22Rv1 (cell line): ENCODE results near the gene ZBTB3.

ENCODE experiments used
- H3K27ac ChIP-seq: fragments of 450-650 bp; 2 replicates; pipeline ENCODE4 v1.5.1; 2017
- ZFX ChIP-seq: fragments of 450-650 bp; IDR thresholded peaks from 2 replicates; pipeline ENCODE4 v1.6.1; 2017; ENCODE audit warnings: antibody characterized with exemption, borderline replicate concordance
- TF ChIP-seq, protein P1 (sequence below): fragments of 450-650 bp; IDR thresholded peaks from 2 replicates; pipeline ENCODE4 v1.5.1; 2017; ENCODE audit warnings: mild to moderate bottlenecking

Gene ZBTB3

GRCh38 chr11:62732830-62733229, 21.1 kb downstream of the ZBTB3 start:
- H3K27ac ChIP-seq = no peak overlapping the region
- TF ChIP-seq ZFX = no peak
- TF ChIP-seq, protein P1, sequence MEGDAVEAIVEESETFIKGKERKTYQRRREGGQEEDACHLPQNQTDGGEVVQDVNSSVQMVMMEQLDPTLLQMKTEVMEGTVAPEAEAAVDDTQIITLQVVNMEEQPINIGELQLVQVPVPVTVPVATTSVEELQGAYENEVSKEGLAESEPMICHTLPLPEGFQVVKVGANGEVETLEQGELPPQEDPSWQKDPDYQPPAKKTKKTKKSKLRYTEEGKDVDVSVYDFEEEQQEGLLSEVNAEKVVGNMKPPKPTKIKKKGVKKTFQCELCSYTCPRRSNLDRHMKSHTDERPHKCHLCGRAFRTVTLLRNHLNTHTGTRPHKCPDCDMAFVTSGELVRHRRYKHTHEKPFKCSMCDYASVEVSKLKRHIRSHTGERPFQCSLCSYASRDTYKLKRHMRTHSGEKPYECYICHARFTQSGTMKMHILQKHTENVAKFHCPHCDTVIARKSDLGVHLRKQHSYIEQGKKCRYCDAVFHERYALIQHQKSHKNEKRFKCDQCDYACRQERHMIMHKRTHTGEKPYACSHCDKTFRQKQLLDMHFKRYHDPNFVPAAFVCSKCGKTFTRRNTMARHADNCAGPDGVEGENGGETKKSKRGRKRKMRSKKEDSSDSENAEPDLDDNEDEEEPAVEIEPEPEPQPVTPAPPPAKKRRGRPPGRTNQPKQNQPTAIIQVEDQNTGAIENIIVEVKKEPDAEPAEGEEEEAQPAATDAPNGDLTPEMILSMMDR = no peak

- H3K27ac ChIP-seq = peak overlapping the region; percentile 99
Measured at GRCh38 chr11:62730076-62730475, 23.9 kb downstream of the ZBTB3 start.

DNA sequence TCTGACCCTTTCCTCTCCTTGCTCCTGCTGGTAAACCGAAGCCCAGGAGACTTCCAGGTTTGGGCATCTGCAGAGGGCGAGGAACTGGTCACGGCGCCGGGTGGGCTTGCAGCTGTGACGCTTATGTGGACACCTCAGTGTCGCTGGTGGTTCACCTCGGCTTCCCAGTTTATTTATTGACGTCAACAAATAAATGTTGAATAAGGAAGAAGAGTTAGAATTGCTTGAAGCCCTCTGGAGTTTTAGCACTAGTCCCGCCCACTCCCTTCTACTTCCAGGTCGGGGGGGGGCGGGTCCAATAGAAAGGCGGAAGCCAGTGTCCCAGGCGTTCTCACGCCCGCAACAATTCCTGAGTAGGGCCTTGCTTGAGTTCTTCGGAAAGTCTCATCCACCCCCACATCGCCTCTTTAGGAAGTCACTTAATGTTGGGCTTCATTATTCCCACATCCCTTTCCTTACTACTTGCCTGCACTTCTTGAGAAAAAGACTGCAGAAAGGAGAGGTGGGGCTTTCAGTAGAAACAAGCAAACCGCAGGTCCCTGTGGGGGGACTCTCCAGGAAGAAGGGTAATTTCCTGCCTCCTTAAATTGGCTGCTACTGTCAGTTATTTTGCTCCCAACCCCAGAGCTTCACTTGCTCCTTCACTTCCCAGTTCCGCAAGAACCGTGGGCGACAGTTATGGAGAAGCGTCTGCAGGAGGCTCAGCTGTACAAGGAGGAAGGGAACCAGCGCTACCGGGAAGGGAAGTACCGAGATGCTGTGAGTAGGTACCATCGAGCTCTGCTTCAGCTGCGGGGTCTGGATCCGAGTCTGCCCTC, 25.6 kb downstream of the ZBTB3 start, which contains the start of gene TTC9C:
TSS of gene TTC9C (plus strand) at position 316 of the 818 bp plus-strand sequence. CDS start at position 679, 363 bp downstream.
- H3K27ac ChIP-seq = peak within 1 kb of the TSS; percentile 99
- TF ChIP-seq, protein P1 = no peak
- TF ChIP-seq ZFX = no peak

- H3K27ac ChIP-seq = peak overlapping the region; percentile 99
- TF ChIP-seq ZFX = no peak
- TF ChIP-seq, protein P1 = no peak
Measured at GRCh38 chr11:62727872-62728170, 26.1 kb downstream of the ZBTB3 start.

GRCh38 chr11:62727165-62727871, 26.6 kb downstream of the ZBTB3 start, which contains the start of gene HNRNPUL2:
Gene HNRNPUL2 (minus strand): TSS chr11:62727457. CDS start chr11:62727156, 301 bp downstream.
- peak within 1 kb of the TSS; percentile 99 for H3K27ac ChIP-seq
- TF ChIP-seq ZFX = no peak
- TF ChIP-seq, protein P1 = no peak

DNA sequence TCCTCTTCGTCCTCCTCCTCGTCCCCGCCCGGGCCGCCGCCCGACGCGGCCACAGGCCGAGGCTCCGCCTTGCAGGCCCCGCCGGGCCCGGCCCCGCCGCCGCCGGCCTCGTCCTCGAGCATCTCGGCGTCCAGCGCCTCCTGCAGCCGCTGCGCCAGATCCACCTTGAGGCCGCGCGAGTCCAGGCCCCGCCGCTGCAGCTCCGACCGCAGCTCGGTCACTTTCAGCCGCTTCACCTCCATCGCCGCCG, 27.1 kb downstream of the ZBTB3 start:
- TF ChIP-seq, protein P1 = no peak
- TF ChIP-seq ZFX = no peak
- H3K27ac ChIP-seq = peak overlapping the region; percentile 99

DNA sequence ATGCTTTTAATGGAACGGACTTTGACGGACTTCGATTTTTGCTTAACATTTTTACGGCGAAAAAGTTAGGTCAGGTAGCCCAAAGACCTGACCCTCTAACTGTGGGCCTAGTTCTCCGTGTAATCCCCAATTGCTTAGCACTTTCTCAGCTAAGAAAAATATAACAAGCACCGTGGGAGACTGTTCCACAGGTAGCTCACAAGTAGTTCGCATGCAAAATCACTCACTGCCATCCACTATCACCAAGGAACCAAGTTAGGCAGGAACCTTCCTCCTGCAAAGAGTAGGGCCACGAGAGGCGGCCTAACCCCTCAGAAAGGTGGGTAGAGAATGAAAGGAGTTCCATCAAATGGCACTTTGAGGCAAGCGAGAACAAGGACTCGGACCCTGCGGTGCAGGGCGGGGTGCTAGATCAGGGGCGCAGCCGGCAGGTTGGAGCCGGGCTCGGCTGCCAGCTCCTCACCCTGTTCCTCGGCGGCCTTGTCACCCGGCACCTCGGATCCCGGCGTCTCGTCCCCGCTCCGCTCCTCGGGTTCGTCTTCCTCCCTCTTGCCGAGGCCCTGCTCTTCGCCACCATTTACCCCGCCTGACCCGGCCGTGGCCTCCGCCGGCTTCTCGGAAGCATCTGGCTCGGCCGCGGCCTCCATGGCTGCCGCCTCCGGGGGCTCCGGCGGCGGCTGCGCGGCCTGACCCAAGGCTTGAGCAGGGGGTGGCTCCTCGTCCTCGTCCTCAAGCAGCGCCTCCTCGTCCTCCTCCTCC, 27.6 kb downstream of the ZBTB3 start:
- TF ChIP-seq, protein P1 = no peak
- TF ChIP-seq ZFX = no peak
- H3K27ac ChIP-seq = peak overlapping the region; percentile 99
